ENCODE data around the gene GAS7.

GAS7 gene

GRCh38 chr17:10130263-10130662 is 68.1 kb downstream of the GAS7 start:
- no peak for TF ChIP-seq CTCF (IDR thresholded peaks at IDR 0.05; ENCODE audit: insufficient read depth, low read depth, low read length, missing control alignments)
- H3K4me3 ChIP-seq (ENCODE audit: low read length): no peak overlapping the region
- DNase-seq (ENCODE audit: low read depth): no peak

- no peak for DNase-seq (ENCODE audit: low read depth)
- no peak for TF ChIP-seq CTCF (IDR thresholded peaks at IDR 0.05; ENCODE audit: insufficient read depth, low read depth, low read length, missing control alignments)
- H3K4me3 ChIP-seq (ENCODE audit: low read length): no peak overlapping the region
Measured at GRCh38 chr17:10127819-10128425, 70.5 kb downstream of the GAS7 start.

- no peak overlapping the region for H3K4me3 ChIP-seq (ENCODE audit: low read length)
- no peak for DNase-seq (ENCODE audit: low read depth)
- TF ChIP-seq CTCF (IDR thresholded peaks at IDR 0.05; ENCODE audit: insufficient read depth, low read depth, low read length, missing control alignments): no peak
Measured at GRCh38 chr17:10126616-10127501, 71.5 kb downstream of the GAS7 start.

- no peak for DNase-seq (ENCODE audit: low read depth)
- H3K4me3 ChIP-seq (ENCODE audit: low read length): no peak overlapping the region
- TF ChIP-seq CTCF (IDR thresholded peaks at IDR 0.05; ENCODE audit: insufficient read depth, low read depth, low read length, missing control alignments): no peak
Measured at GRCh38 chr17:10126276-10126615, 72.2 kb downstream of the GAS7 start.

- no peak overlapping the region for H3K4me3 ChIP-seq (ENCODE audit: low read length)
- no peak for TF ChIP-seq CTCF (IDR thresholded peaks at IDR 0.05; ENCODE audit: insufficient read depth, low read depth, low read length, missing control alignments)
- DNase-seq (ENCODE audit: low read depth): no peak
Measured at GRCh38 chr17:10125531-10126275, 72.7 kb downstream of the GAS7 start.

- no peak overlapping the region for H3K4me3 ChIP-seq (ENCODE audit: low read length)
- DNase-seq (ENCODE audit: low read depth): no peak
- no peak for TF ChIP-seq CTCF (IDR thresholded peaks at IDR 0.05; ENCODE audit: insufficient read depth, low read depth, low read length, missing control alignments)
Measured at GRCh38 chr17:10123093-10123492, 75.3 kb downstream of the GAS7 start.
